HFFc6 (cell line): ENCODE data around the gene KRT17. TPM values are rescaled to one million over a fixed set of nuclear protein-coding genes. Genes with fewer than 3 reads are reported as not detected.

Experiments used
- DNase-seq: peaks from one replicate; pipeline ENCODE4 v3.0.0-alpha.2; 2018
- H3K27ac Mint-ChIP-seq: 2 replicates; pipeline ENCODE4 v1.8.0; 2020; ENCODE audit warnings: mild to moderate bottlenecking, mixed read lengths
- H3K27me3 Mint-ChIP-seq: 2 replicates; pipeline ENCODE4 v1.8.0; 2021; ENCODE audit warnings: mild to moderate bottlenecking, moderate library complexity, mixed read lengths; ENCODE audit not compliant: insufficient read depth
- H3K36me3 Mint-ChIP-seq: 2 replicates; pipeline ENCODE4 v1.8.0; 2021; ENCODE audit warnings: low read depth, mixed read lengths
- H3K4me1 Mint-ChIP-seq: 2 replicates; pipeline ENCODE4 v1.8.0; 2020; ENCODE audit warnings: low read depth, mixed read lengths
- H3K4me3 Mint-ChIP-seq: 2 replicates; pipeline ENCODE4 v1.8.0; 2020; ENCODE audit warnings: mild to moderate bottlenecking, moderate library complexity, mixed read lengths
- H3K9me3 Mint-ChIP-seq: 2 replicates; pipeline ENCODE4 v1.8.0; 2020; ENCODE audit warnings: mild to moderate bottlenecking, mixed read lengths
- CTCF ChIP-seq: fragments of 200-600 bp; sonication (generic); IDR thresholded peaks from 2 replicates; pipeline ENCODE4 v1.5.0; 2021; ENCODE audit warnings: antibody characterized with exemption, mild to moderate bottlenecking
- total RNA-seq, 6 experiments: library from RNA; stranded (reverse); fragmentation: NEBNext Ultra II Directional; extraction: Animal tissue kit (Norgen Biotek cat#: 25700); gene quantifications; 2 replicates in 1 of 6; 3 replicates in 5 of 6; pipeline ENCODE4 v1.2.3, GENCODE V29; 2021

The KRT17 gene
- total RNA-seq, 6 experiments from 2014 or later, result 1.0 to 3.9 (median 2.9) TPM

GRCh38 chr17:41638194-41638593 is 13.8 kb upstream of the KRT17 start:
- H3K36me3 Mint-ChIP-seq, result no peaks in the 10 kb centered on the region
- no peak for TF ChIP-seq CTCF
- DNase-seq, result no peak
- H3K9me3 Mint-ChIP-seq, result no peaks in the 10 kb centered on the region
- H3K27ac Mint-ChIP-seq, result no peak overlapping the region
- H3K4me3 Mint-ChIP-seq, result no peak overlapping the region
- H3K27me3 Mint-ChIP-seq, result peaks cover 10% of the 10 kb centered on the region
- peaks cover 10% of the 10 kb centered on the region for H3K4me1 Mint-ChIP-seq

- Mint-ChIP-seq H3K27ac (no peak overlapping the region), H3K36me3 (no peaks in the 10 kb centered on the region), H3K4me1 (peaks cover 10% of the 10 kb centered on the region), H3K27me3 (peaks cover 8% of the 10 kb centered on the region), H3K4me3 (no peak overlapping the region), H3K9me3 (no peaks in the 10 kb centered on the region)
- no peak for TF ChIP-seq CTCF
- DNase-seq, result no peak
These were observed 12.3 kb upstream of the KRT17 start for GRCh38 chr17:41636652-41637051.

GRCh38 chr17:41635121-41636097 is 11.0 kb upstream of the KRT17 start:
- H3K27me3 Mint-ChIP-seq, result peaks cover 8% of the 10 kb centered on the region; the same call in 1 of the 2 replicates
- no peak overlapping the region for H3K27ac Mint-ChIP-seq
- DNase-seq, result no peak
- H3K9me3 Mint-ChIP-seq, result no peaks in the 10 kb centered on the region
- no peaks in the 10 kb centered on the region for H3K36me3 Mint-ChIP-seq
- H3K4me1 Mint-ChIP-seq, result peaks cover 10% of the 10 kb centered on the region
- H3K4me3 Mint-ChIP-seq, result peak overlapping the region; percentile 16
- TF ChIP-seq CTCF, result no peak

GRCh38 chr17:41634639-41635038 is 10.3 kb upstream of the KRT17 start:
- no peak overlapping the region for H3K27ac Mint-ChIP-seq

GRCh38 chr17:41633556-41634199 is 9.3 kb upstream of the KRT17 start:
- Mint-ChIP-seq H3K36me3 (no peaks in the 10 kb centered on the region), H3K27me3 (peaks cover 9% of the 10 kb centered on the region; the same call in 1 of the 2 replicates), H3K27ac (no peak overlapping the region), H3K4me1 (peaks cover 10% of the 10 kb centered on the region), H3K9me3 (no peaks in the 10 kb centered on the region), H3K4me3 (no peak overlapping the region)
- no peak for DNase-seq
- no peak for TF ChIP-seq CTCF

More at GRCh38 chr17:41634639-41635038, 10.3 kb upstream of the KRT17 start:
- peaks cover 7% of the 10 kb centered on the region; the same call in 1 of the 2 replicates for H3K27me3 Mint-ChIP-seq
- no peak overlapping the region; the same call in 1 of the 2 replicates for H3K4me3 Mint-ChIP-seq
- H3K36me3 Mint-ChIP-seq, result no peaks in the 10 kb centered on the region
- H3K9me3 Mint-ChIP-seq, result no peaks in the 10 kb centered on the region
- TF ChIP-seq CTCF, result no peak
- DNase-seq, result no peak
- H3K4me1 Mint-ChIP-seq, result peaks cover 10% of the 10 kb centered on the region
